ENCODE measurements around the gene KLHDC7A. TPM values are rescaled to one million over a fixed set of nuclear protein-coding genes. Genes with fewer than 3 reads are reported as not detected.
A peak's percentile ranks its signal among the peaks of the same experiment; 100 is the strongest.

Gene KLHDC7A
- not detected in 2 replicates for polyA plus RNA-seq (2011; rRNA removed)
- polyA minus RNA-seq (2011; rRNA and poly(A)+ RNA removed): not detected in 2 replicates

- Histone ChIP-seq H3K4me3 (ENCODE audit: low read depth, low read length) (no peak within 1 kb of the TSS), H3K27ac (ENCODE audit: low read depth, low read length) (no peak within 1 kb of the TSS), H3K9me3 (ENCODE audit: control insufficient read depth, insufficient read depth, low read length) (peaks cover 32% of the 10 kb centered on the region), H3K27me3 (ENCODE audit: control insufficient read depth, insufficient read depth, low read length) (no peaks in the 10 kb centered on the region)
- TF ChIP-seq, protein P1, sequence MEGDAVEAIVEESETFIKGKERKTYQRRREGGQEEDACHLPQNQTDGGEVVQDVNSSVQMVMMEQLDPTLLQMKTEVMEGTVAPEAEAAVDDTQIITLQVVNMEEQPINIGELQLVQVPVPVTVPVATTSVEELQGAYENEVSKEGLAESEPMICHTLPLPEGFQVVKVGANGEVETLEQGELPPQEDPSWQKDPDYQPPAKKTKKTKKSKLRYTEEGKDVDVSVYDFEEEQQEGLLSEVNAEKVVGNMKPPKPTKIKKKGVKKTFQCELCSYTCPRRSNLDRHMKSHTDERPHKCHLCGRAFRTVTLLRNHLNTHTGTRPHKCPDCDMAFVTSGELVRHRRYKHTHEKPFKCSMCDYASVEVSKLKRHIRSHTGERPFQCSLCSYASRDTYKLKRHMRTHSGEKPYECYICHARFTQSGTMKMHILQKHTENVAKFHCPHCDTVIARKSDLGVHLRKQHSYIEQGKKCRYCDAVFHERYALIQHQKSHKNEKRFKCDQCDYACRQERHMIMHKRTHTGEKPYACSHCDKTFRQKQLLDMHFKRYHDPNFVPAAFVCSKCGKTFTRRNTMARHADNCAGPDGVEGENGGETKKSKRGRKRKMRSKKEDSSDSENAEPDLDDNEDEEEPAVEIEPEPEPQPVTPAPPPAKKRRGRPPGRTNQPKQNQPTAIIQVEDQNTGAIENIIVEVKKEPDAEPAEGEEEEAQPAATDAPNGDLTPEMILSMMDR (IDR thresholded peaks at IDR 0.05; ENCODE audit: low read depth, low read length): no peak
- ChIA-PET POLR2A (no interaction called here), CTCF (no interaction called here)
- DNase-seq (ENCODE audit: low read depth, low spot score): no peak
Measured at GRCh38 chr1:18480315-18481189, at the start of gene KLHDC7A. TSS of gene KLHDC7A (plus strand) at chr1:18480930. CDS start at chr1:18480982, 52 bp downstream.

DNA sequence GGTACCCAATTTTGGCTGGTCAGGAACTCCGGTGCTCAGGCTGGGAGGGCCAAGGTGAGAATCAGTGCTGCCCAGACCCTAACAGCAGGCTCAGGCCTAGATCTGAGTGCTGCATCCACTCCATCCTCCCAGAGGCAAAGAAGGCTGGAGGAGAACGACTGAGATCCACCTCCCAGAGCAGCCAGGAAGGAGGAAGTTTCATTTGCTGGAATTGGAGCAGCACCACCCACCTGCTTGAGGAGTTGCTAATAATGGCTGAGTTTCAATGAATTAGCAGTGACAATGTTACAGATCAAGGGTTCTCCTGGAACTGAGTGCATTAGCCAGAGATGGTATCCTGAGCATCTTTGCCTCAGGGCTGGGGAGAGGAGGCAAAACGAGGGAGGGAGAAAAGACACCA lies 46.7 kb upstream of the KLHDC7A start:
- CTCF ChIA-PET: no interaction called here
- TF ChIP-seq, protein P1 (IDR thresholded peaks at IDR 0.05; ENCODE audit: low read depth, low read length): no peak
- H3K9me3 ChIP-seq (ENCODE audit: control insufficient read depth, insufficient read depth, low read length): no peaks in the 10 kb centered on the region; the same call in 1 of the 2 replicates
- peak overlapping the region; percentile 11 for H3K27ac ChIP-seq (ENCODE audit: low read depth, low read length)
- no peaks in the 10 kb centered on the region for H3K27me3 ChIP-seq (ENCODE audit: control insufficient read depth, insufficient read depth, low read length)
- no peak overlapping the region for H3K4me3 ChIP-seq (ENCODE audit: low read depth, low read length)
- POLR2A ChIA-PET: no interaction called here
- no peak for DNase-seq (ENCODE audit: low read depth, low spot score)

DNA sequence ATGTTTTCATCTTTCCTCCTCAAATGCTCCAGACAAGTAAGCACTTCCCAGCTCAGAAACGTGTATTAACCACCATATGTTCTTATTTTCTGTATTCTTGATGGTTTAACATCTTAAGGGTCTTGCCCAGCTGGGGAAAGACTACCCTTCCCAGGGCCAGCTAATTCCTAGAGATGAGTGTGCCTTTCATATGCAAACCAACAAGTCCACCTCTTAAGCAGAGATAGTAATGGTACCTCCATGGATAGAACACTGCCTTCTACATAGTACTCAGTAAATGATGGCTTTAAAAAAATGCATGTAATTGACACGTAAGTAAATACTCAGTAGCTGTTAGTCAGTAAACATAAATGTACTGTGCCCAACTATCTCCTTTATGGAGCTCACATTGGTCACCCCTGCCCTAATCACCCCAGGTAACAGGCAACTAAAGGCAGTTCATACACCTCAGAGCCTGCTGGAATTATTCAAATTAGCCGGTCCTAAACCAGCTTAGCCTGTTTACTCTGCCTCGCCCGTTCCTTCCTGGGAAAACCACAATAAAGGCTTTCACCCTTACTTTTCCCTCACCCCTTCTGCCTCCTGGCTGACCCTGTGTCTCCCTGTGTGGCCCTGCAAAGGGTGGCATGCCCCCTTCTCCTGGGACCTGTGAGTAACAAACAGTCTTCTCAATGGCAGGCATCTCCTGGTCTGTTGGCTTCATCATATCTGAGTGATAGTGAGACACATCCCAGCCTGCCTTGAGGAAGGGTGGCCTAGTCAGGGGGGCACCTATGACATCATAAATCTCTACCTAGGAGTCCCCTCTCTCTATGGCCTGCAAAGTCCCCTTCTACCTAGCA lies 40.1 kb upstream of the KLHDC7A start:
- ChIA-PET POLR2A (no interaction called here), CTCF (no interaction called here)
- no peaks in the 10 kb centered on the region for H3K27me3 ChIP-seq (ENCODE audit: control insufficient read depth, insufficient read depth, low read length)
- no peak overlapping the region for H3K4me3 ChIP-seq (ENCODE audit: low read depth, low read length)
- H3K27ac ChIP-seq (ENCODE audit: low read depth, low read length): no peak overlapping the region
- no peaks in the 10 kb centered on the region; the same call in 1 of the 2 replicates for H3K9me3 ChIP-seq (ENCODE audit: control insufficient read depth, insufficient read depth, low read length)
- no peak for DNase-seq (ENCODE audit: low read depth, low spot score)
- TF ChIP-seq, protein P1 (IDR thresholded peaks at IDR 0.05; ENCODE audit: low read depth, low read length): no peak

- Histone ChIP-seq H3K27ac (ENCODE audit: low read depth, low read length) (no peak overlapping the region), H3K9me3 (ENCODE audit: control insufficient read depth, insufficient read depth, low read length) (peaks cover 6% of the 10 kb centered on the region)
- CTCF ChIA-PET: no interaction called here
Measured at GRCh38 chr1:18443587-18444520, 36.9 kb upstream of the KLHDC7A start.

More at GRCh38 chr1:18443587-18444520, 36.9 kb upstream of the KLHDC7A start:
- DNase-seq (ENCODE audit: low read depth, low spot score): no peak
- POLR2A ChIA-PET: no interaction called here
- TF ChIP-seq, protein P1 (IDR thresholded peaks at IDR 0.05; ENCODE audit: low read depth, low read length): no peak
- Histone ChIP-seq H3K27me3 (ENCODE audit: control insufficient read depth, insufficient read depth, low read length) (no peaks in the 10 kb centered on the region), H3K4me3 (ENCODE audit: low read depth, low read length) (no peak overlapping the region)
